K562 (cell line): Measurements from ENCODE around the gene PITHD1.

ENCODE experiments used
- EP300 ChIP-seq: IDR thresholded peaks from 2 replicates; pipeline ENCODE4 v1.6.1; 2012; ENCODE audit warnings: low read length, improper control_type of control experiment
- ETS1 ChIP-seq: conservative IDR thresholded peaks from 2 replicates; pipeline ENCODE4 v1.6.1; 2011; ENCODE audit warnings: low read depth, mild to moderate bottlenecking, low read length; ENCODE audit not compliant: control insufficient read depth
- MTA3 ChIP-seq: fragments of 450-650 bp; formaldehyde crosslinking; IDR thresholded peaks from 2 replicates; pipeline ENCODE4 v1.6.1; 2017; ENCODE audit warnings: mild to moderate bottlenecking, borderline replicate concordance
- PBX2 ChIP-seq, 2 experiments: IDR thresholded peaks in 1 of 2; conservative IDR thresholded peaks in 1 of 2; 2 replicates each; pipeline ENCODE4 v1.6.1; 2016; ENCODE audit warnings: low read depth in 2 of 2, mild to moderate bottlenecking in 1 of 2, missing compliant biosample characterization in 1 of 2, missing genetic modification characterization in 1 of 2, moderate library complexity in 1 of 2
- RBFOX2 ChIP-seq: fragments of 200-400 bp; formaldehyde crosslinking; IDR thresholded peaks from 2 replicates; pipeline ENCODE4 v1.6.1; 2017; ENCODE audit warnings: low read depth, mild to moderate bottlenecking, low read length, moderate library complexity
- SMARCC2 ChIP-seq: fragments of 450-650 bp; IDR thresholded peaks from 2 replicates; pipeline ENCODE4 v1.6.1; 2017; ENCODE audit warnings: antibody characterized with exemption, moderate library complexity, mild to moderate bottlenecking, low read depth
- ZNF133 ChIP-seq: fragments of 250-450 bp; sonication (Bioruptor Pico); IDR thresholded peaks from 2 replicates; pipeline ENCODE4 v1.4.0; 2020; ENCODE audit warnings: mild to moderate bottlenecking
- ZNF197 ChIP-seq: fragments of 200-800 bp; sonication (Bioruptor generic); IDR thresholded peaks from 2 replicates; pipeline ENCODE4 v1.6.1; 2016; ENCODE audit warnings: low read depth, missing genetic modification characterization, missing compliant biosample characterization
- TF ChIP-seq, protein P1 (sequence below), 3 experiments: IDR thresholded peaks in 2 of 3; conservative IDR thresholded peaks in 1 of 3; 2 replicates each; pipeline ENCODE4 v1.5.1; 2011 to 2012; ENCODE audit warnings: low read length in 3 of 3, mild to moderate bottlenecking in 3 of 3, control low read depth in 2 of 3, improper control_type of control experiment in 1 of 3, inconsistent platforms in 1 of 3, low read depth in 1 of 3, mixed read lengths in 1 of 3, moderate library complexity in 1 of 3; ENCODE audit not compliant: insufficient read depth in 2 of 3

GRCh38 chr1:23759277-23759676, 18.9 kb upstream of the PITHD1 start:
- TF ChIP-seq PBX2 (CRISPR knock-in tag; IDR thresholded peaks at IDR 0.05; ENCODE audit: low read depth) = no peak
- TF ChIP-seq PBX2 (tag; conservative IDR thresholded peaks at IDR 0.05; ENCODE audit: low read depth) = no peak
- no peak for TF ChIP-seq ETS1
- TF ChIP-seq EP300 = no peak
- TF ChIP-seq, protein P1, sequence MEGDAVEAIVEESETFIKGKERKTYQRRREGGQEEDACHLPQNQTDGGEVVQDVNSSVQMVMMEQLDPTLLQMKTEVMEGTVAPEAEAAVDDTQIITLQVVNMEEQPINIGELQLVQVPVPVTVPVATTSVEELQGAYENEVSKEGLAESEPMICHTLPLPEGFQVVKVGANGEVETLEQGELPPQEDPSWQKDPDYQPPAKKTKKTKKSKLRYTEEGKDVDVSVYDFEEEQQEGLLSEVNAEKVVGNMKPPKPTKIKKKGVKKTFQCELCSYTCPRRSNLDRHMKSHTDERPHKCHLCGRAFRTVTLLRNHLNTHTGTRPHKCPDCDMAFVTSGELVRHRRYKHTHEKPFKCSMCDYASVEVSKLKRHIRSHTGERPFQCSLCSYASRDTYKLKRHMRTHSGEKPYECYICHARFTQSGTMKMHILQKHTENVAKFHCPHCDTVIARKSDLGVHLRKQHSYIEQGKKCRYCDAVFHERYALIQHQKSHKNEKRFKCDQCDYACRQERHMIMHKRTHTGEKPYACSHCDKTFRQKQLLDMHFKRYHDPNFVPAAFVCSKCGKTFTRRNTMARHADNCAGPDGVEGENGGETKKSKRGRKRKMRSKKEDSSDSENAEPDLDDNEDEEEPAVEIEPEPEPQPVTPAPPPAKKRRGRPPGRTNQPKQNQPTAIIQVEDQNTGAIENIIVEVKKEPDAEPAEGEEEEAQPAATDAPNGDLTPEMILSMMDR (IDR thresholded peaks at IDR 0.05 in 2 of 3, conservative IDR thresholded peaks at IDR 0.05 in 1 of 3; ENCODE audit: insufficient read depth in 2 of 3, low read depth in 1 of 3, low read length in 3 of 3) = no peak
- no peak for TF ChIP-seq MTA3
- no peak for TF ChIP-seq ZNF197 (CRISPR knock-in tag)
- no peak for TF ChIP-seq SMARCC2
- TF ChIP-seq RBFOX2 = no peak
- TF ChIP-seq ZNF133 (CRISPR knock-in tag) = no peak
